Bone marrow (tissue), 2 donors: ENCODE data around the gene MRTFA.
"Not testable (repeated sequence)": the region's sequence is repeated elsewhere in the genome, so short reads cannot be mapped to it uniquely, and the experiment has no call there.

ENCODE experiments used
- DNase-seq, 2 donors: peaks; one replicate each; lab custom pipeline; 2025; lab: John Stamatoyannopoulos, UW

The MRTFA gene

DNA sequence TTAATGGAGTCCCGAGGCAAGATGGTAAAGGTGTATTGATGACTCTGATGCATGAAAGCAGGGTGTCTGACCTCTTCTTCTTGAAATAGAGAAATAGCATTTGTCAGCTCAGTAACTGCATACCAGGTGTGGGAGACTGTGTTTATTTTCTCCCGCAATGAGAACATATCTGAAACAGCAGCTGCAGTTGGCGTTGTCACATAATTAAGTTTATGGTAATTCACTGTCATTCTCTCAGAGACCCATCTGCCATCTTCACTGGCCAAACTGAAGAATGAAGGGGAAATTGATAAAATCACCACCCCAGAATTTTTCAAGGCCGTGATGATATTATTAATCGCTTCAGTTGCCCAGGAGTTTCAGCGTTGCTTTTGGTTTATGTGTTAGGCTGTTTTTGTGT lies 22.6 kb upstream of the MRTFA start:
- DNase-seq: no peak

DNA sequence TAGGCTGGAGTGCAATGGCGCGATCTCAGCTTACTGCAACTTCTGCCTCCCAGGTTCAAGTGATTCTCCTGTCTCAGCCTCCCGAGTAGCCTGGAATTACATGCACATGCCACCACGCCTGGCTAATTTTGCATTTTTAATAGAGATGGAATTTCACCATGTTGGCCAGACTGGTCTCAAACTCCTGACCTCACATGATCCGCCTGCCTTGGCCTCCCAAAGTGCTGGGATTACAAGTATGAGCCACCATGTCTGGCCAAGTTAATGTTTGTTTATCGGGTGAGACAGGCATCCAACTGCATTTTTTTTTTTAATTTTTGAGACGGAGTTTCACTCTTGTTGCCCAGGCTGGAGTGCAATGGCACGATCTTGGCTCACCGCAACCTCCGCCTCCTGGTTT lies 20.1 kb upstream of the MRTFA start:
- DNase-seq: not testable (repeated sequence)

DNA sequence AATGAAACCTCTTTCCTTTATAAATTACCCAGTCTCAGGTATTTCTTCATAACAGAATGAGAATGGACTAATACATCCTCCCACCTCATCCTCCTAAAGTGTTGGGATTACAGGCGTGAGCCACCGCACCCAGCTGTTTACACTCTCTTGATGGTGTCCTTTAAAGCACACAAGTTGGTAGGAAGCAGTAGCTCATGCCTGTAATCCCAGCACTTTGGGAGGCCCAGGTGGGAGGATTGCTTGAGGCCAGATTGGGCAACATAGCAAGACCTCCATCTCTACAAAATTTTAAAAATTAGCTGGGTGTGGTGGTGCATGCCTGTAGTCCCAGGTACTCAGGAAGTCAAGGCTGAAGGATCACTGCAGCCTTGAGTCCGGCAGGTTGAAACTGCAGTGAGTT lies 19.4 kb upstream of the MRTFA start:
- DNase-seq: not testable (repeated sequence)

DNA sequence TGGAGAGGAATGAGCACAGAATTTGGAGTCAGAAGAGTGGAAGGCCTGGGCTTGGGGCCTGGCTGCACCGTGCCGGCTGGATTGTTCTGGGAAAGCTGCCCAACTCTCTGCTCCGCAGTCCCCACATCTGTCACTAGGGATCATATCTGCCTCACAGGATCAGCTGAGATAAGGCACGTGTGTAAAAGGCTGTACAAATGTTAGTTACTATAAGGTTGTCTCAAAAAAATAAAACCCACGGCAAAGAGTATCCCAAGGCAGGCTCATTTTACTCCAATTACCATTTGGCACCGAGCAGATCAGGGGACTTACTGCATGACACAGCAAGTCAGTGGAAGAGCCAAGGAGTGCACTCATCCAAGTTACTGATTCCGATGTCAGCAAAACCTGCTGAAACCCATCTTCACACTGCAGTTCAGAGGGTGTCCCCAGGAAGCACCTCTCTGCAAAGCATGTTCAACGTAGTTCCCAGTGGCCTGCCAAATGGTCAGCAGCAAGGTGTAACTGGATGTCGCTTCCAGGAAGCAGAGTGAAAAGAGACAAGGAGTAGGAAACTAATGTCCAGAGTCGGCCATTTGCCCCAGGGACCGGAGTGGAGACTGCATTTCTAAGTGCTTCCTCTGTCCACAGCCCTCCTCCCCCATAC lies 18.1 kb upstream of the MRTFA start:
- DNase-seq: no peak

DNA sequence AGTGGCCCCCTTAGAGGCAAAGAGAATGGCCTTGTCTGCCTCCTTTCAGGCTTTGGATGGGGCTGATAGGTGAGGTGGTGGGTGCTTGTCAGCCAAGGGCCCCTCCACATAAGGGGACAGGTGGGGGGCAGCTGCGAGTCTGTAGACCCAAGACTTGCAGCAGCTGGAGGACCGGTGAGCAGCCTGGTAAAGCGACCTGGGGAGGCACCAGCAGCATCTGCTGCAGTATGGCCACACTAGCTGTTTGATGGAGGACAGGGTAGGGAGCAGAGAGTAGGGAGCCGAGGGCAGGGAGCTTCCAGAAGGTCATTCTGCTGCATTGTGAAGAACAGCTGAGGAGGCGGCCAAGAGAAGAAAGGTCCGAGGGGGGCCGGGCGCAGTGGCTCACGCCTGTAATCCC lies 16.8 kb upstream of the MRTFA start:
- DNase-seq: no peak

DNA sequence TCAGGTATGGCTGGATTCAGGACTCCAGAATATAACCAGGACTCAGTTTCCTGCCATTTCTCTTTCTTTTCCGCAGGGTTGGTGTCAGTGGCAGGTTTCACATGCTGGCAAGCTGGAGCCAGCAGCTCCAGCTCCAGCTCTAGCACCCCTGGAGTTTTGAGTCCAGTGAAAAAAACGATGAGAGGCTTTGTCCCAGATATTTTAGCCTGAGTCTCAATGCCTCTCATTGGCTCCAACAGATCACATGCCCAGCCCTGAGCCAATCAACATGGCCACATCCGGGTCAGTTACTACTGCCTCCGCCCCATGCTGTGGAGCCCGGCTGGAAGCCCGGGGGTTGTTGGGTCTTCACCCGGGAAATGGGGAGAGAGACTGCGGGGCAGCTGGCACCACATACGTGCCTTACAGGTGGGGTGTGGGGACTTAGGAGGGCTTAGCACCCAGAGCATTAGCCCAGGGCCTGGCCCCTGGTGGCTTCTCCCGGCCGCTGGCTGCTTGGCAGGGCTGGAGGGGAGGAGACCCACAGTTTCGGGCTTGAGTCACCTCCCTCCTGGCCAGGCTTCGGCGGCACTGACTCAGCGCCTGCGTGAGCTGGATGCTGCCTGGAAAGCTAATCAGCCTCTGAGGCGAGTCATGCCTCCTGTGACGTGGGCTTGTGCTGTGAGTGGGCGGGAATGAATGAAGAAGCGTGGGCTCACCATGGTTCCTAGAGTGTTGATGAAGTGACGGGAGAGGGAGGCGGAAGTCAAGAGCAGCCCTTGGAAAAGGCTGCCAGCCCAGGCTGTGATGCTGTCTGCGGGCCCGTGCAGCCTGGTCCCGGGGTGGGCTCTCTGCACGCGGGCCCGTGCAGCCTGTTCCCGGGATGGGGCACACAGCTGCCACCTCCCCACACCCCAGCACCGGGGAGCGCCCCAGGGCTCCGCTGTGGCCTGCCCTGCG lies 15.3 kb upstream of the MRTFA start:
- peak; percentile 91 to 95 for DNase-seq

DNA sequence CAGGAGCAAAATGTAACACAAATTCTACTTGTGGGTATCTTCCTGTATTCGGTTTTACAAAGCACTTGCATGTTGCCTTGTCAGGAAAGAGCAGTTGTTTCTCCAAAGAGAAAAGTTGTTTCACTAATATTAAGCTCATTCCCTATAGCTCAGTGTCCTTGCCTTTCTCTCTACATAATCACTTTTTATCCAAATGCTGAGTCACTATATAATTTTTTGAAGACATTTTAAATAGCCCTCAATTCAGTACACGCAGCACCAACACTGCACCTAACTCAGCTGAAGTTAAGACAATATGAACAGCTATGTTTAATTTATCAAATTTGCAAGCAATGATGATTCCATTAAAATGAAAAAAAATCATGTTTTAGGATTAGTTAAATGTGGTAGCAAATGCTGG lies 14.5 kb upstream of the MRTFA start:
- DNase-seq: no peak

DNA sequence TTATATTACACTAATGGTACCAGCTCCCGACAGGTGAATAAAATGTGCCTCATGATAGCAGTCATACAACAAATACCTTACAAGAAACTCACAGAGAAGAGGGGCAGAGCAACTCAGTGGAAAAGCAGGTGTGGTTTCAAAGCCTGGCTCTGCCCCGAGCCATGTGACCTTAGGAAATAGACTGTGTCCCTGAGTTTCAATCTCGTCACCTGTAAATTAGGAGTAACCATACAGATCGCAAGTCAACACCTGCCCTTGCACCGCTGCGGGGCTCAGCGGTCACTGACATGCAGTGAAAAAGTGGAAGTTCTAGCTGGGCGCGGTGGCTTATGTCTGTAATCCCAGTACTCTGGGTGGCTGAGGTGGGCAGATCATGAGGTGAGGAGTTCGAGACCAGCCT lies 11.9 kb upstream of the MRTFA start:
- no peak for DNase-seq

DNA sequence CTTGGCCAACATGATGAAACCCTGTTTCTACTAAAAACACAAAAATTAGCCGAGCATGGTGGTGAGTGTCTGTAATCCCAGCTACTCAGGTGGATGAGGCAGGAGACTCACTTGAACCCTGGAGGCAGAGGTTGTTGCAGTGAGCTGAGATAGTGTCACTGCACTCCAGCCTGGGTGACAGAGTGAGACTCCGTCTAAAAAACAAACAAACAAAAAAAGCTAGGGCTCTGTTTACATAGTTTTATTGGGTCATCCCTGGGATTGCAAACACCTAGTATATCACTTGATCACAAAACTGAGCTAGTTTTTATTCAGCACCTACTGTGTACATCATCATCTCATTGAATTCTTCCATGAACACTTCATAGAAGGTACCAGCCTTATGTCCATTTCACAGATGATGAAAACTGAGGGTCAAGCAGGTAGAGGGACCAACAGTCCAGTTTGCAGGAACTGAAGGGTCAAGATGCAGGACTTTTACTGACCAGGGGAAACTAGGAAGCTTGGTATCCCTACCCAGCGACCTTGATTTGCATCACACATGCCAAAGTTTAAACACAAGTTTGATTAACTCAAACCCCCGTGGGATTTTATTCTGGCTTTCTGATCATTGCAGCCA lies 9.2 kb upstream of the MRTFA start:
- DNase-seq: no peak

DNA sequence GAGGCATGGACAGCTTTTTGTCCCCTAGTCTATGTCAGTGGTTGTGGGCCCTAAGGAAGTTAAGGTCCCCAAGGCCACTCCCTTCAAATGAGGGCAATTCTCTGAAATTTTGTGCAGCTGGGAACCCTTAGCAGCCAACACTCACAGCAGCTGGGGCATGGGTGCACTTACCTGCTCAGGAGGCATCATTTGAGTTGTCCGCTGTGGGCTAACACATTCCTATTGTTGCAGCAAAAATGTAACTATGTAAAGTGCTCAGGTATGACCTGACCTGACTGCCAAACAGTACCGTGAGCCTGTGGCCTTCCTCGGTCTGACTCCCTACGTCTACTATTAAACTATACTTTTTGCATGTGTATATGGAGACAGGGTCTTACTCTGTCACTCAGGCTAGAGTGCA lies 5.8 kb upstream of the MRTFA start:
- DNase-seq: no peak

DNA sequence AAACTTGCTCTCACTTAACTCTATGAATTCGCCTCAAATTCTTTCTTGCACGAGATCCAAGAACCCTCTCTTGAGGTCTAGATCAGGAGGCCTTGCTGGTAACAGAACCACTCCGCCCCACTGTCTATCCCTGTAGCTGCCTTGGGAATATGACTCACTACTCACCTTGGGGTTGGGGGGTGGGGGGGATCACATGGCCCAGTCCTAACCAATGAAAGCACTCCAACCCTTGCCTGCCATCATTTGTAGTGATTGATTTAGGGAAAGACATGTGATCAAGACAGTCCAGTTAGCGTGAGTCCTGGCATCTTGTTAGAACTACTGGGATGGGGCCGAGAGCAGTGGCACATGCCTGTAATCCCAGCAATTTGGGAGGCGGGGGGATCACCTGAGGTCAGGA lies 4.8 kb upstream of the MRTFA start:
- DNase-seq: no peak

DNA sequence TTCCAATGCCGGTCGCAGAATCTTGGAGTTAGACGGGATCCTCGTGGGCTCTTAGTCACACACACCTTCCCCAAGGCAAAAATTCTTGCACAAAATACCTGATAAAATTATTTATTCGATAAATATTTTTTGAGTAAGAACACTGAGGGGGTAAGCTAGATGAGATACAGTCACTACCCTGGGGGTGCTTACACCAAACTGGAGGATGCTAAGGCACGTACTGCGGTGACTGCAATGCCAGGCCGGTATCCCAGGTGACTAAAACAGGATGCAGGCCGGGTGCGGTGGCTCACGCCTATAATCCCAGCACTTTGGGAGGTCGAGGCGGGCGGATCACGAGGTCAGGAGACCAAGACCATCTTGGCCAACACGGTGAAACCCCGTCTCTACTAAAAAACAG lies 1.7 kb upstream of the MRTFA start:
- no peak for DNase-seq

DNA sequence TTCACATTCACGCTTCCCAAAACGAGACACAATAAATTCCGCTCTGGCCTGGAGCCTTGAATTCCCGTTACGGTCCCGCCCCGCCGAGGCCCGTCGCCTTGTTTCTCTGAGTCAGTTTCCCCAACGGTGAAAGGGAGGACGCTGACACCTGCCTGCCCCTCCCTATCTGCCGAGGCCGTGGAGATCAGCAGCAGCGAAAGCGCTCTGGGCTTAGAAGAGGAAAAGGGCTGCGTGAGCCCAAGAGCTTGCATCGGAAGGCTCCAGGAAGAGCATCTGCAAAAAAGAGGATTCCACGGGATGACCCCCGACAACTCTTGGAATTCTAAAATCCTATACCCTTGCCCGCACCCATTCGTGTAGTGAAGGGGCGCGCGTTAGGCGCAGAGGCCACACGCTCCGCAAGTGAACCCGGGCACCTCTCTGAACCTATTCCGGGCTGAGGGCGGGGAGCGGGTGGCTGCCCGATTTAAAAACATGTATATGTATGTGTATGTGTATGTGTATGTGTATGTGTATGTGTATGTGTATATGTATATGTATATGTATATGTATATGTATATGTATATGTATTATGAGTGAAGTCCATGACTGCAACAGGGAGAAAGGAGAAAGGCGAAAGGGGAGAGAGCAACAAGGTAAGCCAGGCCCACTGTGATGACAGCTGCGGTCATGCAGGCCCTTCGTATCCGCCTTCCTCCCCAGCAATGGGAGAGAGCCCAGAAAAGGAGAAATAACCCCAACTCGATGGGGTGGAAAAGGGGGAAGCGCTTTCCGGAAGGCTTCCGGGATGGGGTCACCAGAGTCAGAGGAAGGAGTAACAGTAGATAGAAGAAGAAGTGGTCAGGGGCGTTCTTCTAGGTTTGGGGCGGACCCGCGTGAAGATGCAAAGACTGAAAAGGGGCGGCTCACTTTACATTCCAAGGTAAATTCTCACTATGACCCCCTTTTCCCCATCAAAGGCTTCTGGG lies 948 bp upstream of the MRTFA start:
- peak; percentile 28 to 68 for DNase-seq

DNA sequence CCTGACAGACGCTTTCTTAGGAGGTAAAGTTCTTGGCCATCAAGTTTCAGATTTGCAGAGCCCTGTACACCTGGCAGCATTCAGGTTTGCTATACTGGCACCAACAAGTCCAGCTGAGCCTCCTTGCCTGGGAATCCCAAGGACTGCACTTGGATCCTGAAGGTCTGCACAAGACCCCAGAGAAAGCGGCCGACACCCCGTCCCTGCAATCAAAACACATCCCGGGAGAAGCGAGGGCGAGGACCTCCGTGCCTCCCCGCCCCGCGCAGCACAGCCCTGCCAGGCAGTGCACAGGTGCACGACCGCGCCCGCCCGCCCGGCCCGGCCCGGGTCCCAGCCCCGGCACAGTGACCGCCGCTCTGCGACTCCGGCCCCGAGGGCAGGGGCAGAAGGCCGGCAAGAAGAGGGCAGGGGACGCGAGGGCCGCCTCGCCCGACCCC lies 559 bp downstream of the MRTFA start:
- peak in 1 of 2 donors; percentile 37 for DNase-seq

DNA sequence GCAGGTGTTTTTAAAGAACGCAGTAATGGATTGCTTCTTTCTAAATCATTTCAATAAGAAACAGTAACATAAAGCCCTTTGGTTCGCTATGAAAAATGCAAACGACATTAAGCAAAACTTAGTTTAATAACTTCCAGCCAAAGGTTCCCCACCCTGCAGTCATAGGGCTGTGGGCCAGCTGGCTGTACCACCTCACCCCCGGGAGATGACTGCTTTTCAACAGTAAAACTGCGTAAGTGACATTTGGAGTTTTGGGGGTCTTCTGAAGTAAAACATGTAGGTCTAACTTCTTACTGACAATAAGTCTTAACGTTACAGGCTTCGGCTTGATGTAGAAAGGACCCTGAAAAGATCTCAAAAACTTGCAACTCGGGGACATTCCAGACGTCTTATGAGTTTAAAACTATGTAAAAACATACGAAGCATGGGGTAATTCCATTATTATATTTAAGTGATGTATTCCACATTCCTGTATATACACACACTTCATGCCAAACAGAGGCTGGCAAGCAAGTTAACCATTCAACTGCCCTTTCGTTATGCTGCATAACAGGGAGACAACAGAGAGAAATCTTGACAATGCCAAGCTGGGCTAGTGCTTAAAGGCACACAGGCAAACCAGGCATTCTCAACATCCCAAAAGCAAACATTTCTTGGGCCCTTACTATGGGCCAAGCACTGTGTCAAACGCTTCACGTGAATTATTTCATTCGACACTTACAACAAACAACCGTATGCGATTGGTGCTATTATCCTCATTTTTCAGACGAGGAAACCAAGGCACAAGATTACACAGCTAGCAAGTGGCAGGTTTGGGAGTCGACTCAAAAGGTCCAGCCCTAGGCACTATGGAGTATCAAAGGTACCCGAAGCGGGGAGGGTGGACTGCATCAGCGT lies 1.2 kb downstream of the MRTFA start:
- no peak for DNase-seq

DNA sequence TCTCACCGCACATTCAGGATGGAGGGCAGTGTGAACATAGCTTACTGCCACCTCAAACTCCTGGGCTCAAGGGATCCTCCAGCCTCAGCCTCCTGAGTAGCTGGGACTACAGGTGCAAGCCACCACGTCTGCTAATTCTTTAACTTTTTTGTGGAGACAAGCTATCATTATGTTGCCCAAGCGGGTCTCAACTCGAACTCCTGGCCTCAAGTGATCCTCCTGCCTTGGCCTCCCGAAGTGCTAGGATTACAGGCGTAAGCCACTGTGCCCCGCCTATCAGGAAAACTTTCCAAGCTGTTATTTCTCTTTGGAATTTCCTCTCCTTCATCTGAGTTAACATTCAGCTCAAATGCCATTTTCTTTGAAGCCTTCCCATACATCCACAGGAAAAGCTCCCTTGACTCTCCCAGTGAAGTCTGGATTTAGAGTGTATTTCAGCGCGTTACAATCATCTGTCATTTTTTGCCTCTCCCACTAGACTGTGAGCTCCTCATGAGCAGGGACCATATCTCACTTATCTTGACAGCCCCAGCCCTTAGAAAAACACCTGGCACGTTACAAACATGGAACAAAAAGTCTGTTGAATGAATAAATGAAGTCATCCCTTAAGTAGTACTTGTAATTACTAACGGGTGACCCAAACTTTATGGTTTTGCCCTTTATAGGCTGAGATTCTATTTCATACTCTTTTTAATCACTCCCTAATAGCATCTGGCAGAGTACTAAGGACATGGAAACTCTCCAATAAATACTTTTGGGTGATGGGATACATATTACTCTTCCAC lies 2.2 kb downstream of the MRTFA start:
- DNase-seq: no peak

DNA sequence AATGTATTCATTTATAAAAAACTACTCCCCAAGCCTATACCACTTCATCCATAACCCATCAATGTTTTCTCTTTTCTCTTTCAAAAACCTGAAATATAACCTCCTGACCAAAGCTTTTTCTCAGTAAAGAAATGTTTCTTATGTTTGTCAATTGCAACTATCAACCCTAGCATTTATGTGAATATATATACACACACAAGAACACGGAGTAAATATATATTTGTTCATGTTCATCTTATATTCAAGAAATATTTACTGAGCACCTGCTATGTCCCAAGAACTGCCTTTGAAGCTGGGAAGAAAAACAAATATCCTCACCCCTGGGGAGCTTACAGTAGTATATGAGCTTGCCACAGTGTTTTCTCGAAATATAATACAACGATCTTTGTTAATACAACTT lies 3.5 kb downstream of the MRTFA start:
- DNase-seq: no peak

DNA sequence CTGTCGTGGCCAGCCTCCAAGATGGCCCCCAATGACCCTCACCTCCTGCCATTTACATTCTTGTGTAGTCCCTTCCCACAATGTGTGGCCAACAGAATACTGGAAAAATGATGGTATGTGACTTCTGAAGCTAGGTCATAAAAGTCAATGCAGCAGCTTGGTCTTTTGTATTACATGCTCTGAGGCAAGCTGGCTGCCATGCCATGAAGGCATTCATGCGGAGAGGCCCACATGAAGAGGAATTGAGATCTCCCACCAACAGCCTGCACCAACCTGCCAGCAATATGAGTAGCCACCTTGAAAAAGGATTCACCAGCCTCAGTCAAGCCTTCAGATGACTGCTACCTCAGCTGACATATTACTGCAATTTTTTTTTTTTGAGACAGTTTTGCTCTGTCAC lies 4.6 kb downstream of the MRTFA start:
- DNase-seq: no peak

DNA sequence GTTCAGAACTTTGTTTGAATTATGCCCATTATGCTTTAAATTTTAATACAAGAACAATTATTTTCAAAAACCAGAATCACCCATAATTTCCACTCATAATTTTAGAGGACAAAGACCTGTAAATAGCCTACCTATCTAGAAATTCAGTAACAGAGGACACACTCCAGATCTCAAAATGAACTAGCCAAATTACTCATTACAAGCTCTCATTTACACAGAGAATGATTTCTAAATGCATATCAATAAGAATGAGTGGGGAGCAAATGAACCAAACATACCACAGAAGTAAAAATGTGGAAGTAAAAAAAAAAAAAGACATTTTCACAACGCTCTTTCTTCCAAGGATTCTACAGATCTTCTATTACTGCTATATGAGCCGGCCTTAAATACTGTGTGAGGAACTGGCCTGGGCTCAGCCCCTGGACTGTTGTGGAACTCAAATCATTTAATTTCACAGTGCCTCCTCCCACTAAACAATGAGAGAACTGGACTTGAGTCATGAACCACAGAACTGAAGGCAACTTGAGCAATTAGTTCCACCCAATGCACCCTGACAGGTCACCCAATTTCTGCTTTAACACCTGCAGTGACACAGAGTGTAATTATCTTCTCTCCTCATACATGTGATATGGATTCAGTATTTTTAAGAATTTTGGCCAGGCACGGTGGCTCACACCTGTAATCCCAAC lies 8.0 kb downstream of the MRTFA start:
- DNase-seq: peak in 1 of 2 donors; percentile 3
